Measurements from ENCODE around the gene VPS26A.

VPS26A gene

GRCh38 chr10:69179743-69180524 lies 56.0 kb downstream of the VPS26A start, which contains the start of gene SUPV3L1:
SUPV3L1 (plus strand) TSS chr10:69180234; CDS start chr10:69180292, 58 bp downstream.
- H3K4me1 ChIP-seq (ENCODE audit: insufficient read depth, poor library complexity, severe bottlenecking) = no peaks in the 10 kb centered on the region
- H3K4me3 ChIP-seq (ENCODE audit: severe bottlenecking) = peak within 1 kb of the TSS; percentile 92
- TF ChIP-seq CTCF (IDR thresholded peaks at IDR 0.05; ENCODE audit: poor library complexity, severe bottlenecking) = no peak
- DNase-seq (ENCODE audit: low spot score) (peak; percentile 95), ATAC-seq (ENCODE audit: low read depth) (peak; percentile 81)
- H3K27me3 ChIP-seq (ENCODE audit: insufficient read depth, poor library complexity, severe bottlenecking) = no peaks in the 10 kb centered on the region
- H3K27ac ChIP-seq (ENCODE audit: poor library complexity, severe bottlenecking) = peak within 1 kb of the TSS; percentile 52
- H3K36me3 ChIP-seq (ENCODE audit: low read depth) = peaks cover 23% of the 10 kb centered on the region
- no peaks in the 10 kb centered on the region for H3K9me3 ChIP-seq (ENCODE audit: severe bottlenecking)

- no peaks in the 10 kb centered on the region for H3K9me3 ChIP-seq (ENCODE audit: severe bottlenecking)
- DNase-seq (ENCODE audit: low spot score) = no peak
Observed at GRCh38 chr10:69180525-69181204, 56.7 kb downstream of the VPS26A start.

DNA sequence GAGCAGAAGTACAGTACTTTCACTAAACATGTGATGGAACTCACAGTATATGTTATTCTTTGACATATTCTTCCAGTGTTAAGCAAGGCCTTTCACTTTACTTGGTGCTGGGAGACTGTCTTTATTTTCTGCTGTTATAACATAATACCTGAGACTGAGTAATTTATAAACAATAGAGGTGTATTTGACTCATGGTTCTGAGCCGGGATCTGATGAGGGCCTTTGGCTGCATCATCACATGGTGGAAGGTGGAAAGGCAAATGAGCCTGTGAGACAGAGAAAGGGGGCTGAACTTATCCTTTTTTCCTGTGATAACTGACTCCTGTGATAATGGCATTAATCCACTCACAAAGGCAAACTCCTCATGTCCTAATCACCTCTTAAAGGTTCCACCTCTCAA lies 57.5 kb downstream of the VPS26A start:
- Histone ChIP-seq H3K4me3 (ENCODE audit: severe bottlenecking) (peak overlapping the region; percentile 92), H3K9me3 (ENCODE audit: severe bottlenecking) (no peaks in the 10 kb centered on the region), H3K4me1 (ENCODE audit: insufficient read depth, poor library complexity, severe bottlenecking) (no peaks in the 10 kb centered on the region), H3K36me3 (ENCODE audit: low read depth) (peaks cover 30% of the 10 kb centered on the region), H3K27ac (ENCODE audit: poor library complexity, severe bottlenecking) (no peak overlapping the region), H3K27me3 (ENCODE audit: insufficient read depth, poor library complexity, severe bottlenecking) (no peaks in the 10 kb centered on the region)
- no peak for TF ChIP-seq CTCF (IDR thresholded peaks at IDR 0.05; ENCODE audit: poor library complexity, severe bottlenecking)
- ATAC-seq (ENCODE audit: low read depth) (no peak), DNase-seq (ENCODE audit: low spot score) (no peak)

More at GRCh38 chr10:69180525-69181204, 56.7 kb downstream of the VPS26A start:
- H3K4me1 ChIP-seq (ENCODE audit: insufficient read depth, poor library complexity, severe bottlenecking) = no peaks in the 10 kb centered on the region
- ATAC-seq (ENCODE audit: low read depth) = peak; percentile 4; the same call in 1 of the 3 replicates
- H3K36me3 ChIP-seq (ENCODE audit: low read depth) = peaks cover 24% of the 10 kb centered on the region
- no peak for TF ChIP-seq CTCF (IDR thresholded peaks at IDR 0.05; ENCODE audit: poor library complexity, severe bottlenecking)
- H3K4me3 ChIP-seq (ENCODE audit: severe bottlenecking) = peak overlapping the region; percentile 92
- peak overlapping the region; percentile 52 for H3K27ac ChIP-seq (ENCODE audit: poor library complexity, severe bottlenecking)
- no peaks in the 10 kb centered on the region for H3K27me3 ChIP-seq (ENCODE audit: insufficient read depth, poor library complexity, severe bottlenecking)

- H3K27ac ChIP-seq (ENCODE audit: poor library complexity, severe bottlenecking) = no peak overlapping the region
- H3K4me3 ChIP-seq (ENCODE audit: severe bottlenecking) = no peak overlapping the region
- no peaks in the 10 kb centered on the region for H3K4me1 ChIP-seq (ENCODE audit: insufficient read depth, poor library complexity, severe bottlenecking)
- TF ChIP-seq CTCF (IDR thresholded peaks at IDR 0.05; ENCODE audit: poor library complexity, severe bottlenecking) = no peak
- DNase-seq (ENCODE audit: low spot score) = no peak
- no peak for ATAC-seq (ENCODE audit: low read depth)
- no peaks in the 10 kb centered on the region for H3K27me3 ChIP-seq (ENCODE audit: insufficient read depth, poor library complexity, severe bottlenecking)
- H3K36me3 ChIP-seq (ENCODE audit: low read depth) = peaks cover 35% of the 10 kb centered on the region
- no peaks in the 10 kb centered on the region for H3K9me3 ChIP-seq (ENCODE audit: severe bottlenecking)
Observed at GRCh38 chr10:69182005-69182404, 58.0 kb downstream of the VPS26A start.
